SIG-M5 treated with dmso at 0.1 percent for 504 hours (cell line): ENCODE results near the gene IL15.
"Not testable (repeated sequence)": the region's sequence is repeated elsewhere in the genome, so short reads cannot be mapped to it uniquely, and the experiment has no call there.

ENCODE experiments used
- DNase-seq: peaks from one replicate; lab custom pipeline; 2025; ENCODE audit not compliant: unreplicated experiment; lab: John Stamatoyannopoulos, UW

Gene IL15, protein sequence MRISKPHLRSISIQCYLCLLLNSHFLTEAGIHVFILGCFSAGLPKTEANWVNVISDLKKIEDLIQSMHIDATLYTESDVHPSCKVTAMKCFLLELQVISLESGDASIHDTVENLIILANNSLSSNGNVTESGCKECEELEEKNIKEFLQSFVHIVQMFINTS

GRCh38 chr4:141636082-141636770 is at the start of gene IL15:
TSS of gene IL15 (plus strand) at chr4:141636583. CDS start at chr4:141719465, 82,882 bp downstream.
- DNase-seq = no peak

GRCh38 chr4:141587897-141588296 is 48.5 kb upstream of the IL15 start:
- DNase-seq = no peak

DNA sequence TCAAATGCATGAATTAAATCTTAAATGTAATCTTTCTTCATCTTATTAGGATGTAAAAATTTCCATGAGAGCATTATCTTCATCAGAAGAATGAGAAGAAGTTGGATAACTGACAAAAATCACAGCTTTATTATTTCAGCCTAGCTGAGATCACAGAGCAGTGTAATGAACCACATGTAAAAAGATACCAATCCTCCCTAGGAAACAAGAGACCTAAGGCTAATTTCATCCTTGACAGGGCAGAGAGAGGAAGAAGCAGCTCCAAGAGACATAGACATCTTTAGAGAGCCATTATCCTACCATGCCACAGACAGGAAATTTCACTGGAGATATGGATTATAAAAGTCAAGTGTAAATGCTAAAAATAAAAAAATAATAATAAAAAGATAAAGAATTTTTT is 40.9 kb upstream of the IL15 start:
- no peak for DNase-seq

GRCh38 chr4:141599853-141600252 is 36.5 kb upstream of the IL15 start:
- no peak for DNase-seq

GRCh38 chr4:141604683-141605082 is 31.7 kb upstream of the IL15 start:
- DNase-seq = not testable (repeated sequence)

DNA sequence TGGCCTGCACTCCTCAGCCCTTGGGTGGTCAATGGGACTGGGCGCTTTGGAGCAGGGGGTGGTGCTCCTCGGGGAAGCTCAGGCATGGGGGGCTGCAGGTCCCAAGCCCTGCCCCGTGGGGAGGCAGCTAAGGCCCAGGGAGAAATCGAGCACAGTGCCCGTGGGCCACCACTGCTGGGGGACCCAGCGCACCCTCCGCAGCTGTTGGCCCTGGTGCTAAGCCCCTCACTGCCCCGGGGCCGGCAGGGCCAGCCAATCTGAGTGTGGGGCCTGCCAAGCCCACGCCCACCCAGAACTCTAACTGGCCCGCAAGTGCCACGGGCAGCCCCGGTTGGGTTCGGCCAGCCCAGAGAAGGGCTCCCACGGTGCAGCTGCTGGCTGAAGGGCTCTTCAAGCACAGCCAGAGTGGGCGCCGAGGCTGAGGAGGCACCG is 30.9 kb upstream of the IL15 start:
- DNase-seq = no peak

DNA sequence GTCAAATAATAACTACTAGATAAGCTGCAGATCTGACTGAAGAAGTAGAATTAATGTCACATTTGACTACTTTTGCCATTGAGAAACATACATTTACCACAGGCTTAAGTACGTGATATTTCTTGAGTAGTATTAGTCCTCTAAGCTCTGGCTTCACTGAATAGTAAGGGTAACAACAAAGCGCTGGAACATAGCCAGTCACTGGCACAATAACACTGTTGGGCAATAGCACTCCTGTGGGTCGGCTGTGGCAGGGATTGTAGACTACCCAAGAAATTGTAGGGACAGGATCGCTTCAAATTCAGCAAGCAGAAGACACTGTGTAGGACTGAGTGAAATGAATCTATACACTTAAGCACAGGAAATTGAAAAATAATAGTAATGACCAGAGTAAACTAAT is 27.1 kb upstream of the IL15 start:
- DNase-seq = no peak

- no peak for DNase-seq
These were observed 26.0 kb upstream of the IL15 start for GRCh38 chr4:141610365-141610764.

DNA sequence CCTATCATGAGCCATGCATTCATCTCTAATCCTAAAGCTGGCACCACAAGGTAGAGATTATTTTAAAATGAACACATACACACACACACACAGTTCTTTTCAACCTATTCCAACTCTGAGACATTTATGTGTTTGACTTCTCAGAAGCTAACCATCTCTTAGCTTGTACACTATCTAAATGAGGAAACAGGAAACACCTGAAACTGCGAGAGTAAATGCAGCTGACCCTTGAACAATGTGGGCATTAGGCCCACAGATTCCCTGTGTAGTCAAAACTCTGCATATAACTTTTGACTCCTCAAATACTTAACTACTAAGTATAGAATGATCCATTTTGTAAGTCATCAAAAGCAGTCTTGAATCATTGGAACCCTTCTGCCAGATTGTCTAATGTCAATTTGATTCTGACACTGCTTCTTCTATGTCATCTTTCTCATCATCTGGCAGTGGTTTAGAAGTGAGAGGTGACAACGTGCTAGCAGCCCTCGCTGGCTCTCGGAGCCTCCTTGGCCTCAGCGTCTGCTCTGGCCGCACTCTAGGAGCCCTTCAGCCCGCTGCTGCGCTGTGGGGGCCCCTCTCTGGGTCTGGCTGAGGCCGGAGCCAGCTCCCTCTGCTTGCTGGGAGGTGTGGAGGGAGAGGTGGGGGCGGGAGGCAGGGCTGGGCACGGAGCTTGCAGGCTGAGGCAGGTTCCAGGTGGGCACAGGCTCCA is 21.4 kb upstream of the IL15 start:
- no peak for DNase-seq

GRCh38 chr4:141615587-141615918 is 20.8 kb upstream of the IL15 start:
- not testable (repeated sequence) for DNase-seq

GRCh38 chr4:141620715-141621114 is 15.7 kb upstream of the IL15 start:
- DNase-seq = no peak

DNA sequence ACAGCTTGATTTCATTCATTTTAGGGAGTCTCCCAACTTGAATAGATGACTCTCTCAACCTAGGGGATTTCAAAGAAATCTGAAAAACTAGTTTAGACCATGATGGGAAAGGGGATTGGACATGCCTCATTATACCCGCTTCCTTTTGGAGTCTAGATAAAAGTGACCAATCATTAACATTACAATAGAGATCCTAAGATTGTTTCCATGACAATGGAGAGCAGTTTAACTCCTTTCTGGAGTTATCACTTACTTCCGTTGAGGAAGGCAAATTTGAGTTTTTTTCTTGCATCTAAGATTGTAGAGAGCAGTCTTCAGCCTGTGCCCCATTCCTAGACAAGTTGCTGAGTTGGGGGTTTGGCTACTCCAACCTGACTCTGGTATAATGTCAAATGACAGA is 11.4 kb upstream of the IL15 start:
- no peak for DNase-seq

- DNase-seq = no peak
These were observed 5.5 kb upstream of the IL15 start for GRCh38 chr4:141630854-141631253.

DNA sequence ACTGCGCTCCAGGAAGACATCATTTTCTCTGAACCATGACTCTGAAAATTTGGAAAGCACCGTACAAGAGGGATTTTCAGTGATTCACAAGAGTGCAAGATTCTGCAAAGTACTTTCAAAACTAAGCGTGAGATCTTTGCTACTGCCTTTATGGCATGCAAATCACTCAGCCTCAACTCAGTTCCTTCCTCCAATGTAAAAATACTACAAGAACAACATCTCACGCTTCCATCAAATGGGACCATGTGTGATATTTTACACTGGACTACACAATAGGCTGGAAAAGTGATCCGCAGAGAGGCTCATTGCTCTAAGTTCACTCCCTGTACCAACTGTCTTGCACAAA is 674 bp upstream of the IL15 start:
- DNase-seq = no peak

DNA sequence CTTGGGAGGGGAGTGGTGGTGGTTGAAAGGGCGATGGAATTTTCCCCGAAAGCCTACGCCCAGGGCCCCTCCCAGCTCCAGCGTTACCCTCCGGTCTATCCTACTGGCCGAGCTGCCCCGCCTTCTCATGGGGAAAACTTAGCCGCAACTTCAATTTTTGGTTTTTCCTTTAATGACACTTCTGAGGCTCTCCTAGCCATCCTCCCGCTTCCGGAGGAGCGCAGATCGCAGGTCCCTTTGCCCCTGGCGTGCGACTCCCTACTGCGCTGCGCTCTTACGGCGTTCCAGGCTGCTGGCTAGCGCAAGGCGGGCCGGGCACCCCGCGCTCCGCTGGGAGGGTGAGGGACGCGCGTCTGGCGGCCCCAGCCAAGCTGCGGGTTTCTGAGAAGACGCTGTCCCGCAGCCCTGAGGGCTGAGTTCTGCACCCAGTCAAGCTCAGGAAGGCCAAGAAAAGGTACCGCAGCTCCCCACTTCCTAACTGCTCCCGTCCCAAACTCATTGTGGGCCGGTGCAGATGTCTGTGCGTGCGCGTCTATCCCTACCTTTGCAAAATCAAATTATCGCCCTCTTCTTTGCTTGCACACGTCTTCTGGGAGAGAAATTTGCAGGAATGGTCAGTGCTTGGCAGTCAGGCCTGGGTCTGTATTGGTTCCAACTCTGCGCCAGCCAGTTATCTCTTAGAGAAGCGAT is 533 bp downstream of the IL15 start:
- no peak for DNase-seq

- no peak for DNase-seq
These were observed 1.2 kb downstream of the IL15 start for GRCh38 chr4:141637565-141637964.

DNA sequence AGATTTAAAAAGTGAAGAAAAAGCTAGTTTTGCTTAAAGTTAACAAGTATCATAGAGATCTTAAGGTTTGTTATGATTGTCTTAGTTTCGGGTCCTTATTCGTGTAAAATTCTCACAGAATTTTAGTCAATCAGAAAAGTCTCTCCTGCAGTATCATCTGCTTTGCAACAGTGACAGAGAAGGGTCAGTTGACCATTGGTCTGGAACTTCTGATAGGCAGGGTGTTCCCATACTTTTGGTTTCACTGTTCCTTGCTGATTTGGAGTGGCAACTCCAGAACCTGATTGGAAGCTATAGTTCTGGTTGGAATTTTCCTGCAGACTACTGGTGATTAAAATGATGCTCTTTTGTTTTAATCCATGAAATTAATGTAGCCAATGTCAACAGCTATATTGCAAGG is 1.8 kb downstream of the IL15 start:
- no peak for DNase-seq

DNA sequence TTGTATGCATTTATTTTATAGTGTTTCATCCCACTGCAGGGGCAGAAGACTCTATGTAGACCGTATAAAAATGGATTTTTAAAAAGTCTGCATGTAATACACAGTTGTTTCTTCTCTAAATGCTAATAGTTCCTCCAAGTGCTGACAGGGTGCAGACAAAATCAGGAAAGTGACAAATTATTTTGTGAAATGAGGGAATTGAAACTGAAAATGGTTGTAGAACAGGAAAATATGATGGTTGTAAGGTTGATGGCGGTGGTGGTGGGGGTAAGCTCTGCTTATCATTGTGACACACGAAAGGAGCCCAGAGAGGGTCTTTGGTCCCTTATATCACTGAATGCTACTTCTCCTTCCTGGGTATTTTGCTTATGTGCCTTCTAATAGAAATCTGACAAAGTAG is 4.3 kb downstream of the IL15 start:
- no peak for DNase-seq

GRCh38 chr4:141642063-141642462 is 5.7 kb downstream of the IL15 start:
- no peak for DNase-seq

GRCh38 chr4:141642711-141643110 is 6.3 kb downstream of the IL15 start:
- no peak for DNase-seq

- DNase-seq = no peak
These were observed 7.2 kb downstream of the IL15 start for GRCh38 chr4:141643557-141643956.
